Measurements from ENCODE around the gene SPG7.

DNA sequence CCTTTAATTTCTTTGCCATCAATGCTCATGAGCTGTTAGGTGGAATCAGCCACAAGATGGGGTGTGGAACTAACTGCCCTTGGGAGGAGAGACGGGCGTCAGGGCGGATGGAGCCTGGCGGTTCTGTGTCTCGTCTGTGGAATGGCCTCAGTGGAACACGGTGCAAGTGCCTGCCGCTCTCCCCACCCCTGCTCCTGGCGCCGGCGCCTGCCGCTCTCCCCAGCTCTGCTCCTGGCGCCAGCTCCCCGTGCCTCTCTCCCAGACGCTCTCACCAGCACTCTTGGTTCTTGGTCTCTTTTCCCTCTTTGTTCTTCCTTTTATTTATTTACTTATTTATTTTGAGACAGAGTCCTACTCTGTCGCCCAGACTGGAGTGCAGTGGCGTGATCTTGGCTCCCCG, 39.1 kb downstream of the SPG7 start:
- TF ChIP-seq, protein P1, sequence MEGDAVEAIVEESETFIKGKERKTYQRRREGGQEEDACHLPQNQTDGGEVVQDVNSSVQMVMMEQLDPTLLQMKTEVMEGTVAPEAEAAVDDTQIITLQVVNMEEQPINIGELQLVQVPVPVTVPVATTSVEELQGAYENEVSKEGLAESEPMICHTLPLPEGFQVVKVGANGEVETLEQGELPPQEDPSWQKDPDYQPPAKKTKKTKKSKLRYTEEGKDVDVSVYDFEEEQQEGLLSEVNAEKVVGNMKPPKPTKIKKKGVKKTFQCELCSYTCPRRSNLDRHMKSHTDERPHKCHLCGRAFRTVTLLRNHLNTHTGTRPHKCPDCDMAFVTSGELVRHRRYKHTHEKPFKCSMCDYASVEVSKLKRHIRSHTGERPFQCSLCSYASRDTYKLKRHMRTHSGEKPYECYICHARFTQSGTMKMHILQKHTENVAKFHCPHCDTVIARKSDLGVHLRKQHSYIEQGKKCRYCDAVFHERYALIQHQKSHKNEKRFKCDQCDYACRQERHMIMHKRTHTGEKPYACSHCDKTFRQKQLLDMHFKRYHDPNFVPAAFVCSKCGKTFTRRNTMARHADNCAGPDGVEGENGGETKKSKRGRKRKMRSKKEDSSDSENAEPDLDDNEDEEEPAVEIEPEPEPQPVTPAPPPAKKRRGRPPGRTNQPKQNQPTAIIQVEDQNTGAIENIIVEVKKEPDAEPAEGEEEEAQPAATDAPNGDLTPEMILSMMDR (IDR thresholded peaks at IDR 0.05), result no peak
- no peak for TF ChIP-seq POLR2A (IDR thresholded peaks at IDR 0.05)

Measured in heart left ventricle (tissue), 13 donors.